IPS-NIHi11 (cell line): ENCODE results near the gene LDB2.
"Not testable (repeated sequence)": the region's sequence is repeated elsewhere in the genome, so short reads cannot be mapped to it uniquely, and the experiment has no call there.

Source experiments
- DNase-seq: peaks from one replicate; pipeline ENCODE4 v3.0.0; 2012; ENCODE audit warnings: mixed read lengths, low spot score

LDB2 gene

GRCh38 chr4:16596267-16596666, 302.2 kb downstream of the LDB2 start:
- DNase-seq = no peak

- DNase-seq = no peak
Measured at GRCh38 chr4:16594128-16594527, 304.3 kb downstream of the LDB2 start.

GRCh38 chr4:16593386-16593785, 305.1 kb downstream of the LDB2 start:
- DNase-seq = no peak

- DNase-seq = no peak
Measured at GRCh38 chr4:16591272-16591826, 307.1 kb downstream of the LDB2 start.

- DNase-seq = no peak
Measured at GRCh38 chr4:16590797-16591196, 307.6 kb downstream of the LDB2 start.

- DNase-seq = no peak
Measured at GRCh38 chr4:16588651-16589050, 309.8 kb downstream of the LDB2 start.

- DNase-seq = no peak
Measured at GRCh38 chr4:16588149-16588548, 310.3 kb downstream of the LDB2 start.

- DNase-seq = no peak
Measured at GRCh38 chr4:16585053-16585452, 313.4 kb downstream of the LDB2 start.

GRCh38 chr4:16583764-16584163, 314.7 kb downstream of the LDB2 start:
- no peak for DNase-seq

GRCh38 chr4:16582526-16582925, 315.9 kb downstream of the LDB2 start:
- peak; percentile 46 for DNase-seq

GRCh38 chr4:16582036-16582435, 316.4 kb downstream of the LDB2 start:
- no peak for DNase-seq

GRCh38 chr4:16581117-16581516, 317.3 kb downstream of the LDB2 start:
- no peak for DNase-seq

GRCh38 chr4:16580514-16580913, 317.9 kb downstream of the LDB2 start:
- DNase-seq = no peak

GRCh38 chr4:16579866-16580265, 318.6 kb downstream of the LDB2 start:
- DNase-seq = no peak

- no peak for DNase-seq
Measured at GRCh38 chr4:16577177-16577576, 321.3 kb downstream of the LDB2 start.

- no peak for DNase-seq
Measured at GRCh38 chr4:16574981-16575380, 323.5 kb downstream of the LDB2 start.

- DNase-seq = no peak
Measured at GRCh38 chr4:16573739-16574138, 324.7 kb downstream of the LDB2 start.

GRCh38 chr4:16573206-16573605, 325.2 kb downstream of the LDB2 start:
- no peak for DNase-seq

- no peak for DNase-seq
Measured at GRCh38 chr4:16572631-16573030, 325.8 kb downstream of the LDB2 start.

- no peak for DNase-seq
Measured at GRCh38 chr4:16572161-16572560, 326.3 kb downstream of the LDB2 start.

GRCh38 chr4:16569790-16570189, 328.7 kb downstream of the LDB2 start:
- DNase-seq = no peak

GRCh38 chr4:16557316-16557715, 341.1 kb downstream of the LDB2 start:
- DNase-seq = not testable (repeated sequence)

- DNase-seq = no peak
Measured at GRCh38 chr4:16555156-16555555, 343.3 kb downstream of the LDB2 start.

- no peak for DNase-seq
Measured at GRCh38 chr4:16550531-16550930, 347.9 kb downstream of the LDB2 start.

- no peak for DNase-seq
Measured at GRCh38 chr4:16545656-16546055, 352.8 kb downstream of the LDB2 start.
